ENCODE data around the gene RAPH1. TPM values are rescaled to one million over a fixed set of nuclear protein-coding genes. Genes with fewer than 3 reads are reported as not detected.

The RAPH1 gene
- total and polyA plus RNA-seq, 4 donors, result 7.2 to 62.7 (median 35.1) TPM

GRCh38 chr2:203551778-203552177, 16.7 kb upstream of the RAPH1 start:
- no peaks in the 10 kb centered on the region for H3K36me3 ChIP-seq (ENCODE audit: control insufficient read depth in 4 of 4, insufficient read depth in 4 of 4, low read length in 4 of 4)
- H3K9ac ChIP-seq (ENCODE audit: insufficient read depth in 1 of 2, low read length in 2 of 2), result no peak overlapping the region
- TF ChIP-seq CTCF (IDR thresholded peaks at IDR 0.05; ENCODE audit: control extremely low read depth, extremely low read depth), result no peak
- ATAC-seq (ENCODE audit: insufficient read depth, low FRiP score), result no peak
- no peak for DNase-seq
- H3K27ac ChIP-seq (ENCODE audit: low read depth in 1 of 2, low read length in 1 of 2), result no peak overlapping the region
- 51 to 61% methylated on average over 3 of the region's 3 CpGs for WGBS, 2 donors
- no peaks in the 10 kb centered on the region for H3K4me1 ChIP-seq (ENCODE audit: control insufficient read depth in 5 of 5, insufficient read depth in 5 of 5, low read length in 5 of 5)
- no peaks in the 10 kb centered on the region for H3K27me3 ChIP-seq (ENCODE audit: control insufficient read depth in 3 of 3, insufficient read depth in 3 of 3, low read length in 2 of 3)
- H3K4me3 ChIP-seq, result no peak overlapping the region
- H3K9me3 ChIP-seq (ENCODE audit: control insufficient read depth in 4 of 4, insufficient read depth in 3 of 4, low read length in 3 of 4), result no peaks in the 10 kb centered on the region

- Histone ChIP-seq H3K4me1 (ENCODE audit: control insufficient read depth in 5 of 5, insufficient read depth in 5 of 5, low read length in 5 of 5) (no peaks in the 10 kb centered on the region), H3K9ac (ENCODE audit: insufficient read depth in 1 of 2, low read length in 2 of 2) (no peak overlapping the region), H3K36me3 (ENCODE audit: control insufficient read depth in 4 of 4, insufficient read depth in 4 of 4, low read length in 4 of 4) (no peaks in the 10 kb centered on the region), H3K9me3 (ENCODE audit: control insufficient read depth in 4 of 4, insufficient read depth in 3 of 4, low read length in 3 of 4) (no peaks in the 10 kb centered on the region), H3K27me3 (ENCODE audit: control insufficient read depth in 3 of 3, insufficient read depth in 3 of 3, low read length in 2 of 3) (no peaks in the 10 kb centered on the region), H3K27ac (ENCODE audit: low read depth in 1 of 2, low read length in 1 of 2) (no peak overlapping the region), H3K4me3 (no peak overlapping the region)
- DNase-seq (no peak), ATAC-seq (ENCODE audit: insufficient read depth, low FRiP score) (no peak)
- WGBS, 2 donors, result 85 to 90% methylated on average over 2 of the region's 2 CpGs
- no peak for TF ChIP-seq CTCF (IDR thresholded peaks at IDR 0.05; ENCODE audit: control extremely low read depth, extremely low read depth)
Observed at GRCh38 chr2:203550266-203550665, 15.2 kb upstream of the RAPH1 start.

- no peak overlapping the region for H3K9ac ChIP-seq (ENCODE audit: insufficient read depth in 1 of 2, low read length in 2 of 2)
- DNase-seq (no peak), ATAC-seq (ENCODE audit: insufficient read depth, low FRiP score) (no peak)
- no peaks in the 10 kb centered on the region for H3K36me3 ChIP-seq (ENCODE audit: control insufficient read depth in 4 of 4, insufficient read depth in 4 of 4, low read length in 4 of 4)
- H3K9me3 ChIP-seq (ENCODE audit: control insufficient read depth in 4 of 4, insufficient read depth in 3 of 4, low read length in 3 of 4), result no peaks in the 10 kb centered on the region
- no peaks in the 10 kb centered on the region for H3K27me3 ChIP-seq (ENCODE audit: control insufficient read depth in 3 of 3, insufficient read depth in 3 of 3, low read length in 2 of 3)
- no peak for TF ChIP-seq CTCF (IDR thresholded peaks at IDR 0.05; ENCODE audit: control extremely low read depth, extremely low read depth)
- no peaks in the 10 kb centered on the region for H3K4me1 ChIP-seq (ENCODE audit: control insufficient read depth in 5 of 5, insufficient read depth in 5 of 5, low read length in 5 of 5)
- H3K27ac ChIP-seq (ENCODE audit: low read depth in 1 of 2, low read length in 1 of 2), result no peak overlapping the region
- no peak overlapping the region for H3K4me3 ChIP-seq
Observed at GRCh38 chr2:203549406-203549805, 14.3 kb upstream of the RAPH1 start.

GRCh38 chr2:203548887-203549286, 13.8 kb upstream of the RAPH1 start:
- no peak for TF ChIP-seq CTCF (IDR thresholded peaks at IDR 0.05; ENCODE audit: control extremely low read depth, extremely low read depth)
- H3K4me1 ChIP-seq (ENCODE audit: control insufficient read depth in 5 of 5, insufficient read depth in 5 of 5, low read length in 5 of 5), result no peaks in the 10 kb centered on the region
- no peak overlapping the region for H3K4me3 ChIP-seq
- no peak overlapping the region for H3K9ac ChIP-seq (ENCODE audit: insufficient read depth in 1 of 2, low read length in 2 of 2)
- no peaks in the 10 kb centered on the region for H3K36me3 ChIP-seq (ENCODE audit: control insufficient read depth in 4 of 4, insufficient read depth in 4 of 4, low read length in 4 of 4)
- ATAC-seq (ENCODE audit: insufficient read depth, low FRiP score) (no peak), DNase-seq (no peak)
- H3K9me3 ChIP-seq (ENCODE audit: control insufficient read depth in 4 of 4, insufficient read depth in 3 of 4, low read length in 3 of 4), result no peaks in the 10 kb centered on the region
- no peaks in the 10 kb centered on the region for H3K27me3 ChIP-seq (ENCODE audit: control insufficient read depth in 3 of 3, insufficient read depth in 3 of 3, low read length in 2 of 3)
- no peak overlapping the region for H3K27ac ChIP-seq (ENCODE audit: low read depth in 1 of 2, low read length in 1 of 2)
